NK-92 treated with Interleukin-12 subunit alpha and Interleukin-12 subunit beta, amount 100 ng/mL, for 24 hours (cell line): ENCODE data around the gene CRLF1.
A peak's percentile ranks its signal among the peaks of the same experiment; 100 is the strongest.

Source experiments
- DNase-seq: peaks from one replicate; lab custom pipeline; 2025; lab: John Stamatoyannopoulos, UW

Gene CRLF1

DNA sequence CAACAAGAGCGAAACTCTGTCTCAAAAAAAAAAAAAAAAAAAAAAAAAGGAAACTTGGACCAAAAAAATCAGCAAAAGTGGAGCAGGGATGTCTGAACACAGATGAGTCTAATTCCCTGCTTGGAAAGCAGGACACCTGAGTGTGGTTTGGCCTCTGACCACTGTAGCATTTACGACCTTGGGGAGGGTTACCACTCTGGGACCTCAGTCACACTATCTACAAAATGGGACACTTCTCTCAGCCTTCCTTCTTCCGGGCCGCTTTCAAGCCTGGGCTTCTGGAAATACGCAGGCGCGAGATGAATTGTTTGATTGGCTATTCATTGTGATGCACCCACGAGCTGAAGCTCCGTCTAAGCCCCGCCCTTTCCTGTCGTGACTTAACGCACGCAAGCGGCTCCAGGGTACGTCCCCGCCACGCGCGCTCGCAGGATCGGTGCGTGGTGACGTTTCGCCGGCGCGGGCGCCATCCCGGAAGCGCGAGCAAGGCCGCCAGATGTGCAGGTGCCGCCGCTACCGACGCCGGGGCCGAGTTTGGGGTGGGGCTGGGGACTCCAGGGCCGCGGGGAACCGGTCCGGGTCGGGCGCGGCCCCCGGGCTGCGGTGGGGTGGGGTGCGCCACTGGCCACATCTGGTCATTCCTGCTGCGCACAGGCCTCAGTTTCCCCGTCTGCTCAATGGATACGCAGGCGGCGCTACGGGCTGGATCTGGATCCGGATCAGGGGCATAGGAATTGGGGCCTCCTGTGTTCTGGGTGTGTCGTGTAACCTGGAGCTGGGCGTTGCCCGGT is 49.0 kb downstream of the CRLF1 start, which contains the start of gene KXD1:
TSS of gene KXD1 (plus strand) at position 460 of the 791 bp plus-strand sequence. CDS start 4,187 bp downstream, outside the sequence.
- DNase-seq, result peak; percentile 98

DNA sequence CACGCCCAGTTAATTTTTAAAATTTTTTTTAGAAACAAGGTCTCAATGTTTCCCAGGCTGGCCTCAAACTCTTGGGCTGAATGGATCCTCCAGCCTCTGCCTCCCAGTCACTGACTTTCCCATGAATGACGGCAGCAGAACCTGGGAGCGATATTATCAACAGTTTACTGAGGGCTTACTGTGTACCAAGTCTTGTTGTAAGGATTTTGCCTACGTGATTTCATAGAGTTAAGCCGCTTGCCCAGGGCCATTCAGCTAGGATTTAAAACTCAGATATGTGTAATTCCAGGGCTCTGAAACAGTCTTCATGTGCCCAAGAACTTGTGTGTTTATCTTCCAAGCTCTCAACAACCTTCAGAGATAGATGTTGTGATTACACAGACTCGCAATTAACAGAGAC is 55.0 kb downstream of the CRLF1 start:
- no peak for DNase-seq

DNA sequence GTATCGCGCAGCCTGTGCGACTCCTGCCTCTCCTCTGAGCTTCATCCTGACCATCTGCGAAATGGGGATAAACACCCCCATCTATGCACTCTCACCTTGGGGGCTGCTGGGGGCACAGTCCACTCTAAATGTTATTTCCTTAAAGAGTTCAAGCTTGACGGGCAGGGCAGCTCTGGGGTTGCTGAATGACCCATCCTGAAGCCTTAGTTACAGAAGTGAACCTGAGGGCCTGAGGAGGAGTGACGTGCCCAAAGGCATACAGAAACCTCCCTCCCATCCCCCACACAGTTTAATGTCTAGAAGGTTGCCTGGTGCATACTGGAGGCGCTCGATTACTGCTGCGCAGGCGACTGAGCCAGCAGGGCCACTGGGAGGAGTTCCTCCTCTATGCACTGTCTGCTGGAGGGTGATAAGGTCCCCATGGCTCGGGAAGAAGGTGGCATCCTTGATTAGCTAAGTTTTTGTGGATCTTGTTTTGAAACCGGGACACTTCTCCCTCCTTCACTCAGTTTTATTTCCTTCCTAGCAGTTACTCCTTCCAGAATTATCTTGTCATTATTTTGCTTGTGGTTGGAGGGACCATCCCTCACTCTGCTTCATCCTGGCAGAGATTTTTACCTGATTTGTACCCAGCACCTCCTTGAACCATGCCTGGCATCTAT is 62.7 kb downstream of the CRLF1 start:
- peak; percentile 37 for DNase-seq
